ENCODE results near the gene PAPOLG.

DNA sequence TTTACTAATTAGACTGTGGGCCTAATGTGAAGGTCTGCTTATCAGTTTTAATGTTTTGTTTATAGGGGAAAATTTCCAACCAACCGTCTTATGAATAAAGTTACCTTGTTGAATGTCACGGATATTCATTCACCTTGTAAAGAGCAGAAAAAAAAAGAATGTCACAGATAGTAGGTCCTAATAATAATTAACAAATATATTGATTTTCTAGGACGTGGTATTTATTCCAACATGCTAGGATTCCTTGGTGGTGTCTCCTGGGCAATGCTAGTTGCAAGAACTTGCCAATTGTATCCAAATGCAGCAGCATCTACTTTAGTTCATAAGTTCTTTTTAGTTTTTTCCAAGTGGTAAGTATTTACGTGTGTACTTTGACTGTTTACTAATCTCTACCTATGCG lies 23.4 kb downstream of the PAPOLG start:
- TF ChIP-seq BHLHE40 (IDR thresholded peaks at IDR 0.05; ENCODE audit: low read depth, low read length), result no peak
- TF ChIP-seq, protein P1, sequence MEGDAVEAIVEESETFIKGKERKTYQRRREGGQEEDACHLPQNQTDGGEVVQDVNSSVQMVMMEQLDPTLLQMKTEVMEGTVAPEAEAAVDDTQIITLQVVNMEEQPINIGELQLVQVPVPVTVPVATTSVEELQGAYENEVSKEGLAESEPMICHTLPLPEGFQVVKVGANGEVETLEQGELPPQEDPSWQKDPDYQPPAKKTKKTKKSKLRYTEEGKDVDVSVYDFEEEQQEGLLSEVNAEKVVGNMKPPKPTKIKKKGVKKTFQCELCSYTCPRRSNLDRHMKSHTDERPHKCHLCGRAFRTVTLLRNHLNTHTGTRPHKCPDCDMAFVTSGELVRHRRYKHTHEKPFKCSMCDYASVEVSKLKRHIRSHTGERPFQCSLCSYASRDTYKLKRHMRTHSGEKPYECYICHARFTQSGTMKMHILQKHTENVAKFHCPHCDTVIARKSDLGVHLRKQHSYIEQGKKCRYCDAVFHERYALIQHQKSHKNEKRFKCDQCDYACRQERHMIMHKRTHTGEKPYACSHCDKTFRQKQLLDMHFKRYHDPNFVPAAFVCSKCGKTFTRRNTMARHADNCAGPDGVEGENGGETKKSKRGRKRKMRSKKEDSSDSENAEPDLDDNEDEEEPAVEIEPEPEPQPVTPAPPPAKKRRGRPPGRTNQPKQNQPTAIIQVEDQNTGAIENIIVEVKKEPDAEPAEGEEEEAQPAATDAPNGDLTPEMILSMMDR (conservative IDR thresholded peaks at IDR 0.05; ENCODE audit: low read depth, low read length), result no peak
- no peak for TF ChIP-seq POLR2A (IDR thresholded peaks at IDR 0.05; ENCODE audit: low read depth, low read length)
- no peak for TF ChIP-seq CEBPB (IDR thresholded peaks at IDR 0.05; ENCODE audit: low read depth, low read length)
- no peak for TF ChIP-seq RFX5 (IDR thresholded peaks at IDR 0.05; ENCODE audit: low read depth, low read length)
- TF ChIP-seq RAD21 (IDR thresholded peaks at IDR 0.05; ENCODE audit: low read length), result no peak
- TF ChIP-seq MXI1 (IDR thresholded peaks at IDR 0.05; ENCODE audit: borderline replicate concordance, low read depth, low read length), result no peak
